ENCODE data around the gene CPED1.

- TF ChIP-seq CTCF (IDR thresholded peaks at IDR 0.05) (no peak), POLR2A (IDR thresholded peaks at IDR 0.05) (no peak)
Measured at GRCh38 chr7:121084256-121084655, 95.7 kb downstream of the CPED1 start.

Data from vagina (tissue), 2 donors.